Left lung (tissue), 10 donors: ENCODE results near the gene RXRA. TPM values are rescaled to one million over a fixed set of nuclear protein-coding genes. Genes with fewer than 3 reads are reported as not detected.

ENCODE experiments used
- ATAC-seq: fragments of 200-7000 bp; cut with Tn5 transposase; one replicate; pipeline ENCODE4 v1.9.1; 2020; ENCODE audit warnings: moderate library complexity
- DNase-seq, 4 donors: peaks; one replicate each; pipeline ENCODE4 v3.0.0-alpha.2; 2013 to 2020
- H3K27ac ChIP-seq, 2 donors: fragments of 200-600 bp; sonication (generic) in 1 of 2; one replicate each; pipeline versions ENCODE4 v1.5.0 to v1.8.0; 2020 to 2021
- H3K27me3 ChIP-seq, 2 donors: fragments of 200-600 bp; sonication (generic) in 1 of 2; one replicate each; pipeline versions ENCODE4 v1.5.0 to v1.8.0; 2020 to 2021
- H3K36me3 ChIP-seq, 2 donors: fragments of 200-600 bp; sonication (generic) in 1 of 2; one replicate each; pipeline versions ENCODE4 v1.5.0 to v1.8.0; 2020 to 2021
- H3K4me1 ChIP-seq, 2 donors: fragments of 200-600 bp; one replicate each; pipeline ENCODE4 v1.8.0; 2021
- H3K4me3 ChIP-seq, 2 donors: fragments of 200-600 bp; sonication (generic) in 1 of 2; one replicate each; pipeline versions ENCODE4 v1.5.0 to v1.8.0; 2020 to 2021; ENCODE audit warnings: mild to moderate bottlenecking in 1 of 2
- H3K9me3 ChIP-seq, 2 donors: fragments of 200-600 bp; sonication (generic) in 1 of 2; one replicate each; pipeline versions ENCODE4 v1.5.0 to v1.8.0; 2020 to 2021
- CTCF ChIP-seq, 2 donors: fragments of 200-600 bp; sonication (generic) in 1 of 2; IDR thresholded peaks; one replicate each; pipeline versions ENCODE4 v1.5.0 to v1.8.0; 2021; ENCODE audit warnings: antibody characterized with exemption in 2 of 2
- intact Hi-C, 2 donors: fragments of 100-400 bp; cut with DNase I; formaldehyde crosslinking; loops; one replicate each; pipeline versions ENCODE4 v1.11.2 to v1.14.2; 2022
- polyA plus RNA-seq, 6 donors: library from polyadenylated mRNA; unstranded; fragments of 120-200 nt; gene quantifications; one replicate each; pipeline ENCODE4 v1.2.1, GENCODE V29; 2013; ENCODE audit not compliant: insufficient read length in 6 of 6
- total RNA-seq, 2 donors: library from RNA; stranded (reverse); fragmentation: NEBNext Ultra II Directional; extraction: Animal tissue kit (Norgen Biotek cat#: 25700); gene quantifications; one replicate each; pipeline ENCODE4 v1.2.1, GENCODE V29; 2021
- donor health status: DM: no; HTN: yes; CAD: no.
- donor health status: DM: no; HTN: no; CAD: no.

The RXRA gene
- total and polyA plus RNA-seq, 8 donors: 42.2 to 79.5 (median 55.7) TPM

GRCh38 chr9:134319306-134320125 lies 6.7 kb upstream of the RXRA start:
- H3K4me1 ChIP-seq: peaks cover 3 to 4% of the 10 kb centered on the region in 2 donors
- H3K27me3 ChIP-seq: no peaks in the 10 kb centered on the region
- DNase-seq (peak in 2 of 4 donors; percentile 25 to 60), ATAC-seq (no peak)
- intact Hi-C loops: no loop called here
- no peaks in the 10 kb centered on the region for H3K9me3 ChIP-seq
- TF ChIP-seq CTCF (IDR thresholded peaks at IDR 0.05): no peak
- no peak overlapping the region for H3K4me3 ChIP-seq
- no peaks in the 10 kb centered on the region for H3K36me3 ChIP-seq
- H3K27ac ChIP-seq: no peak overlapping the region

GRCh38 chr9:134320126-134320867 lies 6.0 kb upstream of the RXRA start:
- H3K36me3 ChIP-seq: no peaks in the 10 kb centered on the region
- no peaks in the 10 kb centered on the region for H3K9me3 ChIP-seq
- H3K4me1 ChIP-seq: peaks cover 10 to 12% of the 10 kb centered on the region in 2 donors
- ATAC-seq (no peak), DNase-seq (peak in 2 of 4 donors; percentile 29 to 63)
- H3K27ac ChIP-seq: no peak overlapping the region
- no peak overlapping the region for H3K4me3 ChIP-seq
- no peak for TF ChIP-seq CTCF (IDR thresholded peaks at IDR 0.05)
- intact Hi-C loops: no loop called here
- H3K27me3 ChIP-seq: no peaks in the 10 kb centered on the region

GRCh38 chr9:134320868-134321471 lies 5.3 kb upstream of the RXRA start:
- H3K4me1 ChIP-seq: peaks cover 10 to 13% of the 10 kb centered on the region in 2 donors
- H3K9me3 ChIP-seq: no peaks in the 10 kb centered on the region
- ATAC-seq (no peak), DNase-seq (peak in 2 of 4 donors; percentile 31 to 61)
- intact Hi-C loops: no loop called here
- no peaks in the 10 kb centered on the region for H3K36me3 ChIP-seq
- no peak overlapping the region for H3K4me3 ChIP-seq
- no peaks in the 10 kb centered on the region for H3K27me3 ChIP-seq
- no peak for TF ChIP-seq CTCF (IDR thresholded peaks at IDR 0.05)
- H3K27ac ChIP-seq: no peak overlapping the region

GRCh38 chr9:134321531-134321930 lies 4.7 kb upstream of the RXRA start:
- H3K36me3 ChIP-seq: no peaks in the 10 kb centered on the region
- no peaks in the 10 kb centered on the region for H3K27me3 ChIP-seq
- no peak overlapping the region for H3K4me3 ChIP-seq
- TF ChIP-seq CTCF (IDR thresholded peaks at IDR 0.05): no peak
- DNase-seq: peak in 2 of 4 donors; percentile 8 to 39
- peaks cover 10 to 13% of the 10 kb centered on the region in 2 donors for H3K4me1 ChIP-seq
- no peaks in the 10 kb centered on the region for H3K9me3 ChIP-seq
- ATAC-seq: no peak
- no peak overlapping the region for H3K27ac ChIP-seq
- intact Hi-C loops: no loop called here
